IPS-NIHi7 (cell line): ENCODE results near the gene TOX3.

Experiments used
- DNase-seq: peaks from one replicate; pipeline ENCODE4 v3.0.0; 2012; ENCODE audit warnings: mixed read lengths; ENCODE audit errors: extremely low spot score

TOX3 gene

DNA sequence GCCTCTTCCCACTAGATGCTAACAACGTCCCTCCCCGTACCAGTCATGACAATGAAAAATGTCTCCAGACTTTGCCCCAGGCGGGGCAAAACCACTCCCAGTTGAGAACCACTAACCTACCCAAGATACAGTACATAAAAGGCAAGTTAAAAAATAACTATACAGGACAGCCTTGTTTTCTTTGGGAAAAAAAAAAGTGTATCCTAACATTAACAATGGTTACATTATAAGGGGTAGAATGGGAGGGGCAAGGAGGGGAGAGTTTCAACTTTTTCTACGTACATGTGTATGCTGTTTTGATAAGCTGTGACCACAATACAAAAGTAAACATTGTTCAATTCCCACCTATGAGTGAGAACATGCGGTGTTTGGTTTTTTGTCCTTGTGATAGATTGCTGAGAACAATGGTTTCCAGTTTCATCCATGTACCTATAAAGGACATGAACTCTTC lies 94.9 kb downstream of the TOX3 start:
- no peak for DNase-seq

DNA sequence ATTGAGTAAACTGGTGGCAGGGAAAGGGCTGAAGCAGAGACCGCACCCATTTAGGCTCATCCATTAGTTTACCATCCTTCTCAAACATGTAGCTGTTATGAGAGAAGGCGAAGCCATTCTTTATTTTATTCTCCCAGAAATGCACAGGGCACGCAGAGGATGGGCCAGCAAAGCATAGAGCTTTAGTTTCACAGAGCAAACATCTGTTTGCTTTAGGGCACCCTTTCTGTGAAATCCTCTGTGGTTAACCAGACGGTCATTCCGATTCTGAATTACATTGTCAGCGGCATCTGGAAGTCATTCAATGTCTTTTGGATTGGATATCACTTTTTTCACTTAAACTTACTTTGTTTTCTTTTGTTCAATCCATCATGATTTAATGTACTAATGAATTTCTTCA lies 96.0 kb downstream of the TOX3 start:
- no peak for DNase-seq

DNA sequence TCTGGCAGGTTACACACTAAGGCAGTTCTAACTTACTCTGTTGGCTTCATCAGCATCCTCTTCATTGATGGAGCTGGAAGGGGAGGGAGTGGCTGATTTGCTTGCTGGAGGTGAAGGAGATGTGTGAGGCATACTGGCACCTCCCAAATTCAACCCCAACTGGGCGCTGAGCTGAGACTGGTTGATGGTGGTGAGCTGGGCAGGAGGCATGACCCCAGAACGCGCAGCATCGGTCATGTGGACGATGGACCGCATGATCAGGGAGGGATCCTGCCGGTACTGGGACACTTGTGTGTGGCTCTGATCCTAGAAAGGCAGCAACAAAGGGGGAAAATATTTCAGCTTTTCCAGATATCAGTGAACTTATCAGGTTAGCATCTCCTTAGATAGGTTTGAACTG lies 96.7 kb downstream of the TOX3 start:
- no peak for DNase-seq

DNA sequence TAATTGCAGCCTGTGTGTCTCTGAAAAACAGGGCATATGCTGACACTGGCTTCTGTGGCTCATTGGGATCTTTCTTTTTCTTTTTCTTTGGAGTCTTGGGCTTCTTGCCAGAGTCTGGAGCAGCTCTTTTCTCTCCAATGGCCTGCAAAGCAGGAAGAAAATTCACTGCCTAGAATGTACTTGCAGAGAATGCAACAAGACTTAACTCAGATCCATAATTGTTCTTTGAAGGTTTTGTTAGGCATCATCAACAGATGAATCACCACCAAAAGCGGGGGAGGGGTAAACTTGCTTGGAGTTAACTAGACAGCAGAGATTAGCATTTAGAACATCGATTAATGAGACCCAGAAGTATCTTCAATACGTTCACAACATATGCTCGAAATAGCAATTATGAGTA lies 100.9 kb downstream of the TOX3 start:
- no peak for DNase-seq

DNA sequence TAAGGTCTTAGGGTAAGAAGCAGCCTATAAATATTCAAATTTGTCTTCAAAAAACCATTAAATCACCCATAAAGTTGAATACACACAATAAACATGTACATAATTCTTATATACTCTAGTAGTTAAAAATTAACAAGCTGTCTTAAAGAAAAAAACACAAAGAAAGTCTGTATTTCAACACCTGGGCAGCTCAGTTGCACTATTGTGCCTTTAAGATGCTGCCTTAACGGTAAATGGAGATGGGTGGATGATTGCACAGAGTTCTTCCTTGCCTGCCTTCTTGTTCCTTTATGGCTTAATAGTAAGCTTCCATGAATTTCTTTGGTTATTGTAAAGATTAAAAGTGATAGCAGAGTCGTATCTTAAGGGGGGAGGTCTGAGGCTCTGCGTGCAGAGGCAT lies 105.1 kb downstream of the TOX3 start:
- DNase-seq: no peak

DNA sequence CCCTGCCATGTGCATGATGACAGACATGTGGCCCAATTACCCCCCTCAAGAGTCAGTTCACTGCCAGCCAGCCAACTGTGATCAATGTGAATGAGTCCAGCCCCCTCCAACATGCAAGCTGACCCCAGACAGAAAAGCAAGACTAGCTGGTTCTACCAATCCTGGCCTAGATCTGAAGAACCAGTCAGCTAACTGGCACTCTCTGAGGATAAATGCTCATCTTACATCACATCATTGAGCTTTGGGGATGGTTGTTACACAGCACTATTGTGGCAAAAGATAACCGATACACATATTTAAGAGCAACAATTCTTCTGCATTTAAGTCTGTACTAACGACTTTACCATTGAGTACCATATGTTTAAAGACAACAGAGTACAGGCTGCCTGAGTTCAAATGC lies 106.7 kb downstream of the TOX3 start:
- DNase-seq: no peak

DNA sequence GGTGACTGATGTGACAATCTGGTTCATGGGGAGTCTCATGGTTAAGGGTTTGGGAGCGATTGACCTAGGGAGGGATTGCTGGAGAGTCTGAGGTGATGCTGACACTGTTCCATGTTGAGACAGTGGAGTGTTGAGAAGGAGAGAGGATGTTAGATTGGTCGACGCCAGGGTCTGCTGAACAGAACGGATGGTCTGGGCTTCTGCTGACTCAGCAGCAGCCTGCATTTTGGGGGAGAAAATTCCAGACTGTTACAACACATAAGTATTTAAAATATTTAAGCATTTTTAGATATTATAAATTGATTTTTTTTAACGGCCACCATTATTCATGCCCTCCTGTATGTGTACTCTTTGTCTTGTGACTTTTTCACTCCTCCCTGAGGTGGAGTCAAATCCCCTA lies 107.2 kb downstream of the TOX3 start:
- DNase-seq: no peak

DNA sequence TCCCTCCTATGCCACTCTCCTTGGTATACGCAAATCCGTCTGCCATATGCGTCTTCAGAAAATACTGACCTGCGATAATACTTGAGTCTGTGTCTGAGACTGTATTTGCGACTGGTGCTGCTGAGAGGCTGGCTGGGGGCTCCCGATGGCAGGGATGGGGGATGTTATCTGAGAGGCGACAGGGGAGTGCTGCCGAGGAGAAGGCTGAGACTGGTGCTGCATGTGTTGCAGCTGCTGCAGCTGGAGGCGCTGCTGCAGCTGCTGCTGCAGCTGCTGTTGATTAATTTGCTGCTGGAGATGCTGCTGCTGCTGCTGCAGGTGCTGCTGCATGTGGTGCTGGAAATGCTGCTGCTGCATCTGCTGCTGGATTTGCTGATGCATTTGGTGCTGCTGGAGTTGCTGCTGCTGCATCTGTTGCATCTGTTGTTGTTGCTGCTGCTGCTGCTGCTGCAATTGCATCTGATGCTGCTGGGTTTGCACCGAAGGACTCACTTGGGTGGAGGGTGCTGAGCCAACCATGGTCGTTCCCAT lies 107.7 kb downstream of the TOX3 start:
- DNase-seq: no peak

DNA sequence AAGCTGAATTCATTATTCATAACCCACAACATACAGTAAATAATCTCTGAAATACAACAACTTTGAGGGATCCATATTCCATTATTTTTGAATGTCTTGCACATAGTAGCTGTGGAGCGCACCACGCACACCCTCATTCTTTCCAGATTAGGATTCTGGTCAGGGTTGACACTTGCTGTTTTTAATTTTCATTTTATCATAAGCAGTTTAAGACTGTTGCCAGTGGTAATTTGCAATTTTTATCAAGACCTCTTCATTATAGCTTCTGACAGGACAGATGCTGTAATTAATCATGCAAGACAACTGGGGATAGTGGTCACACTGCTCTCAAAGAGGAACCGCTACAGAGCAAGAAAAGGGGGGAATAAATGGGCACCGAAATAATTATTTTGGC lies 109.7 kb downstream of the TOX3 start:
- no peak for DNase-seq

DNA sequence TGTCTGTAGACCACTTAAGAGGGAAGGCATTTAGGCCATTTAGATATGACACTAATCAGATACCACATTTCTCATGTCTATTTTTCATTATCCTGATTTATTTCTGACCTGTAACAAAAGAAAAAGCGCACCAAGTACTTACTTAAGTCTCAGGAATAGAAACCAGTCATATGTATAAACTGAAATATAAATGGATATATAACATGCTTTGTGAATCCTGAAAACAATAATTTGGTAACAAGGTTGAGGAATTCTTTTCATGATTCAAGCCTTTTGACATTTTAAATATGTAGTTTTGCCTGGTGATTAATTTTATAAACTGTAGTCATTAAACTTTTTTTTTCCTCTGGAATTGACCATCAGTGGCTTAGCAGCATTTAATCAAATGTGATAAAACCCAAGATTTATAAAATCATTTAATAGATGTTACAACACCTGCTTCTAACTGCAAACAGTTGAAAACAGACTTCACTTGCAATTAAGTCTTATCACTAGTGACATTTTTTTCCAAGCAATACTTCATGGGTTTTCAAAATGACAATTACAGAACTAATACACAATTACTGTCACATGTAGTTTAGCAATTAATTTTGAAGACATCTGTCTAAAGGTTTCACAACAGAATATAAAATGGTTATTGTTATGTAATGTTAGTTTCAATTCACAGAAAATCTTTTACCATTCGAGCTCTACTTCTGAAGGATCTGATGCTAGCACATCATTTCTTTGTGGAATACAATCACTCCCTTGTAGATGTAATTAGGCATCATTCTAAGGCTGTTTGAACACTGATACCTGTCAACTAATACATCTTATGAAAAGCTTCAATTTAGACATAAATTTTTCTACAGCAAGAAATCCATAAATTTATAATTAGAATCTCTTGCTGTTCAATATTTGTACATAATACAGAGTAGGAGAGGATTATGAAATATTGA lies 110.3 kb downstream of the TOX3 start:
- no peak for DNase-seq

DNA sequence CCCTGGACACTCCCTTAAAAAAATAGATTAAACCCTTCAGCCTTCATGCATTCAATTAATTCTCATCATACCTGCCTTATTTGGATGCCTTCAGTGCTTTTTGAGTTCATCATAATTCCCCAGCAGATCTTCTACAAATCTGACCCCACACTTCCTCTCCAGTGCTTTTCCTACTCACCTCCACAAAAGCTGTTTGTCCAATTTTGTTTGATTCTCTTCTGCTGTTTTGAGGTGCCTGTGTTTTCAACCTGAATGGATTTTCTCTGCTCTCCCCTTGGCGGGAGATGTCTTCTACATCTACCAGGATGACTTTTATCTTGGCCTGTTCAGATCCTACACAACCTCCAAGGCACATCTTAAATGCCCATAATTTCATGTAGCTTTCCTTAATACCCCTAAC lies 112.7 kb downstream of the TOX3 start:
- DNase-seq: no peak

DNA sequence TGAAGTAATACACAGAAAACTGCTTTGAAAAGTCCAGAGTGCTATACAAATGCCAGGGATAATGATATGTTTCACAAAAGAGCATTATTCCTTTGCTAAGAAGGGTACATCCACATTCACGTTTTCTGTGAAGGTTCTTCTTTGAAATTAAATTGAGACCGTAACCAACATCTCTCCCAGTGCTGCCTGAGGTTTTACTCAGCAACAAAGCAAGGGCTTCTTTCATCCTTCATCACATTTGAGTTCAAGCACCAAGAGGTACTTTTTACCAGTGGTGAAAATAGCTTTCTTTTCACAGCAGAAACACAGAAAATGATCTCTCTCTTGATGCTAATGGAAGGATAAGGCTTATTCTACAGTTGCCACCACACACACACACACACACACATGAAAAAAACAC lies 113.3 kb downstream of the TOX3 start:
- no peak for DNase-seq

DNA sequence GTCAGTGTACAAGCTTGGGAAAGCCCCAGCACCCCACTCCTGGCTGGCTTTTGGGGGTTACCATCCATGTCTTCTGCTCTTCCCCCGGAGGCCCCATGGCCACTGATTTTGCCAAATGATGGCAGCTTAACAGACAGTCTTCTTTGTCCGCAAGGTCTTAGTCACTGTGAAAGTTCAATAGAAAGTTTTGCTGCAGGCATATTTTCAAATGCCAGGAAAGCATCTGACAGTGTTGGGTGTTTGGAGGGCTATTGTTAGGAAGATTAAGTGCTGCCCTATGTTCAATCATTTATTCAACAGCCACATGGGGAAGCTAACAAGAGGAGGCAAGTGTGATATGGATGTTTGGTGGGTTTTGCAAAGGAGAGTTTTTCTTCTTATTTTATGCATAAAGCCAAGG lies 122.4 kb downstream of the TOX3 start:
- DNase-seq: no peak

DNA sequence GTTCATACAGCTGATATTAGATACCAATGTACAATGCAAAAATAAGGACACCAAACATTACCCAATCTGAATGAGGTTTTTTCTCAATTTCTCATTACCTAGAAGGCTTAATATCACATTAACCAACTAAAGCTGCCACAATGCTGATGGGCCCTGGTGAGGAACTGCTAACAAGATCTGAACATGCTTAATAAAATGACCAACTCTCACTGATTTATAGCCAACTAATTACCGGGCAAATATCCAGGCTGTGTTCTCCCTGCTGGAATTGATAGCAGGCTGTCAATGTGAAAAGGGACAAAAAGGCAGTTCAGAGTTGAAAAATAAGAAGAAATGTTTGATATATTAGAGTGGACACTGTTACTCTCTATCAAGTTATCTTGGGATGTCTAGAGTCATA lies 124.6 kb downstream of the TOX3 start:
- no peak for DNase-seq

DNA sequence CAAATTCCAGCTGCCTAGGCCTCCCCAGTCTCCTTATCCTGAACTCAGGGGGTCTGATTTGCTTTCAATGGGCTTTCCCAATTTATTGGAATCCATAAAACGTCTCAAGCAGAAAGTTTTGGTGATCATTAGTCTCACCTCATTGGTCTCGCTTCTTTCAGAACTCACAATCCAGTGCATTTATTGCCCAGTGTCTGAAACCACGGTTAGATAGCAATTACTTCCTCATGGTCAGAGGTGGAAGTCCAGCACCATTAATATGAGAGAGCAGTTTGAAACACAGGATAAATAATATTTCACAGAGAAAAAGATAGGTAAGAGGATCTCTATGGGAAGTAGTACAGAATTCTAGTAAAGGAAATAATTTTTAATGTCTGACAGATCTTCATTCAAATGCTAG lies 128.7 kb downstream of the TOX3 start:
- DNase-seq: no peak

DNA sequence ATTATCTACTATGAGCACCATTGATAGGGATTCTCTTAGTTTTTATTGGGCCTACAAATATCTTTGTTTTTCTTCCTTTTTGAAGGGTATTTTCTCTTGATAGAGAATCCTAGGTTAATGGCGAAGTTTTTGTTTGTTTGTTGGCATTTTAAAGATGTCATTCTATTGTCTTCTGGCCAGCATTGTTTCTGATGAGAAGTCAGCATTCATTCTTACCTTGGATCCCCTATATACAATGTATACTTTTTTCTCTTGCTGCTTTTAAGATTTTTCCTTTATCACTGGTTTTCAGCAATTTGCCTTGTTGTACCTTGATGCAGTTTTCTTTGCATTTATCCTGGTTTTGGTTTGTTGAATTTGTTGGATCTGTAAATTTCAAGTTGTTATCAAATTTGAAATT lies 130.1 kb downstream of the TOX3 start:
- no peak for DNase-seq

DNA sequence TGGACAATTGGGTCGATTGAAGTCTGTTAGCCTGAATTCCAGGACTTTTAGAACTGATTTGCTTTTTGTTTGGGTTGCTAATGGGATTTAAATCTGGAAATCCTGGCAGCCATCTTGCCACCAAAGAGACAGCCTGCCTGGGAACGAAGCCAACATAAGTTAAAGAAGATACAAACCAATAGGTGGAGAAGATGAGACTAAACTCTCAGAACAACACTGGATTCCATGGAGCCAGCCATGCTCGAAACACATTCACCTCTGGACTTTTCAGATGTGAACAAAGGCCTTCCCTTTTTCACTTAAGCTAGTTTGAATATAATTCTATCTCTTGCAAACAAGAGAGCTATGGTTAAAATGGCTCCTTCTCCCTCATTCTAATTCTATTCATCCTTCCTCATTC lies 135.9 kb downstream of the TOX3 start:
- DNase-seq: no peak

DNA sequence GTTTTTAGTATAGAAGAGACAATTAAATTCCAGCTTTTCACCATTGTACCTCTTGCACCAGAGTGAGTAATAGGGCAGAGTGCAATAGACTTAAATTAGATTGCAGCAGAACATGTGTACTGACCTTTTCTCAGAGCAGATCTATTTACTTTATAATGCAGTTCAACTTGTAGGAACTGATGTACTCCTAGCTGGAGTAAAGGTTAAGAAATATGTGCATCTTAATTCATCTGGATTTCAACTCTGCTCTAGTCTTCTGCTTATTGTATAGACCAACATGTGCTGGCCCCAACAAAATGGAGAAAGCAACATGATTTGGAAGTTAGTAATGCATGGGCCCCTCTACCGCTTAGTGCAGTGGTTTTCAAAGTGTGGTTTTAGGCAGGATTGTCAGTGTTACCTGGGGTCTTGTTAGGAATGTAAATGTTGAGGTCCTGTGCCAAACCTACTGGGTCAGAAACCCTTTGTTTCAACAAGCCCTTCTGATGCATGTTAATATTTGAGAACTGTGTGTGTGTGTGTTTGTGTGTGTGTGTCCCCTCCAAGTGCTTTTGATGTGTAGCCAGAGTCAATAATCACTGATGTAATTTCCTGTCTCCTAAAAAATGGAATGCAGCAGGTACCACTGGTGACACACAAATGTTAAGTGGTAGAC lies 138.6 kb downstream of the TOX3 start:
- DNase-seq: no peak

DNA sequence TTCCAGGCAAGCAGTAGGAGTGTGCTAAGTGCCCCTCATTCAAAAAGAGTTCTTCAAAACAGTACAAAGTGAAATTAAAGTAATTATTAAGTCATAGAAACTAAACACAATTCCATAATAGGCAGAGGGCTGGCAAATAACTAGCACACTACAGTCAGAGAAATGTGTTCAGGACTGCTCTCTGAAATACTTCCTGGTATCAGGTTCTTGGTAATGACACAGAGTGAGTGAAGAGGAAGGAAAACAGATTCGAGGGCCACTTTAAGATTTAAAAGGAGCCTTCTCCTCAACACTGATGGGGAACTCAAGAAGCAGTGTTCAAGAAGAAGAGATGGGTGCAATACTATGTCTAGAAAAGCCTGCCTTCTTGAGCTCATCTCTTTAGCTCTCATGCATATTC lies 139.2 kb downstream of the TOX3 start:
- DNase-seq: no peak

DNA sequence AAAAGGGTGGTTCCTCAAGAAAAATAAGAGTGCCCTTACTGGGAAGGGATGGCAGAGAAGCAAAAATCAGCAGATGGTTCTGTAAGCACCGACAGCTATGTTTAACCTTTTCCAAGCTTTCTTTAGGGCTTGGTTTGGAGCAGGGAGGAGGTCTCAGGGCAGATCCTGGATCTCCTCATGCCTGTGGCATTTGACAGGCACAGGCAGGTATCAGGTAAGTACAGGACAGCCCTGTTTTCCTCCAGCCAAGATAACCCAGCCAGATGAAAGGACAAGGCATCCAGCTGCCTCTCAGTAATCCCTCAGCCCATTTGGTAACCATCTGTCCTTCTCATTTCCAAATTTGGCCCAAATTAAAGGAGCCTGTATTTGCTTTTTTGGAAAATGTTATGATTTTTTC lies 141.5 kb downstream of the TOX3 start:
- no peak for DNase-seq

DNA sequence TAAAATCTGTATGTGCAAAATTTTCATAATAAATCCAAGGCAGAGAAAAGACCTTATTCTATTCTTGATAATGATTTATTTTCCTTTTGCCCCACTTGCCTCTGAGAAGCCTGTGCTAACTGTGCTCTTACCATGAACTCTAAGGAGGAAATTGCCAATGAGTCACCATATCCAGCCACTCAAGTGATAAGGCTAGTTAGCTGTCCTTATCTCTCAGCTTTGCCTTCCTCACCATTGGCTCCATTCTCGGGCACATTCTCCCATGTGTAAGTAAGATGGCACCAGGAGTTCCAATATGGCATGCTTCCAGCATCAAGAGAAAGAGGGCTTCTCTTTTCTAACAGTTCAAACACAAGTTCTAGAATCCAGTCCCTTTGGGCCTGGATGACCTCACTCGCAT lies 142.4 kb downstream of the TOX3 start:
- no peak for DNase-seq

DNA sequence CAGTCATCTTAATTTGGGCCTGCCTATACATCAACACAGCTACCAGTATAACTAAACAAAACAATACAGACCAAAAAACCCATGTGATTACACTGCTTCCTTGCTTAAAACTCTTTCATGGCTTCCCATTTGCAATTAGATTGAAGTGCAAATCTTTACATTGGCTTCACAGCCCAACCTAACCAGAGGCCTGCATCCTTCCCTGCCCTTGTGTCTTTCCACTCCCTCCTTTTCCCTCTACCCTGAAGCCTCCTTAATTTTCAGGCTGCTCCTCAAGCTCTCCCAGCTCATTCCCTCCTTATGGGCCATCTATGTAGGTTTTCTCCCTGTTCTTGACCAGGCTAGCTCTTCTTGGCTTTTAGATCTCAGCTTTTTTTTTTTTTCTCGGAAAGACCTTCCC lies 147.8 kb downstream of the TOX3 start:
- DNase-seq: peak; percentile 21

DNA sequence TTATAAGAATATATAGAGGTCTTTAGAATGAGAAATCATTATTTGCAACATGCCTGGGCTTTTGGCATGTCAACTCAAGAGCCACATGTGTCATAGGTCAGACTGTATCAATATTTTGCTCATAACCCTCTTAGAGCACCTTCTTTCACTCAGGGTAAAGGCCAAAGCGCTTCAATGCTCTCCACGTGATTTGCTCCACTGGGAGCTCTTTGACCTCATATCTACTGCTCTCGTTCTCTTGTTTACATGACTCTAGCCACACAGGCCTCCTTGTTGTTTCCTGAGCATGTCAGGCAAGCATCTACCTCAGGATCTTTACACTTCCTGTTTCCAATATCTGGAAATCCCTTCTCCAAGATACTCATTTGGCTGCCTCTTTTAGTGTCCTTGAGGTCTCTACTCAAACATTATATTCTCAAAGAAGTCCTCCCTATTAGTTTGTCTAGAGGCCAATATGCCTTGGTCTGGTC lies 148.4 kb downstream of the TOX3 start:
- DNase-seq: no peak
